H9 (cell line): ENCODE results near the gene CACNB2. TPM values are rescaled to one million over a fixed set of nuclear protein-coding genes. Genes with fewer than 3 reads are reported as not detected.

Experiments used
- DNase-seq: peaks from one replicate; pipeline ENCODE4 v3.0.0-alpha.2; 2017
- H2AFZ ChIP-seq: one replicate; pipeline ENCODE4 v1.6.1; 2013; ENCODE audit warnings: mild to moderate bottlenecking, low read length, control low read depth, moderate library complexity
- H2AK5ac ChIP-seq: 2 replicates; pipeline ENCODE4 v1.6.1; 2013; ENCODE audit warnings: low read length, control low read depth, mixed read lengths; ENCODE audit not compliant: insufficient read length
- H2BK120ac ChIP-seq: one replicate; pipeline ENCODE4 v1.6.1; 2013; ENCODE audit warnings: low read depth, mild to moderate bottlenecking, low read length, control low read depth, inconsistent platforms; ENCODE audit not compliant: poor library complexity, severe bottlenecking
- H2BK12ac ChIP-seq: 2 replicates; pipeline ENCODE4 v1.6.1; 2013; ENCODE audit warnings: low read length, control low read depth, mixed read lengths, low read depth; ENCODE audit not compliant: insufficient read length
- H2BK15ac ChIP-seq: 2 replicates; pipeline ENCODE4 v1.6.1; 2013; ENCODE audit warnings: low read depth, low read length, control low read depth
- H2BK20ac ChIP-seq: one replicate; pipeline ENCODE4 v1.6.1; 2013; ENCODE audit warnings: low read depth, mild to moderate bottlenecking, low read length, control low read depth, inconsistent platforms; ENCODE audit not compliant: poor library complexity, severe bottlenecking
- H2BK5ac ChIP-seq: 2 replicates; pipeline ENCODE4 v1.6.1; 2013; ENCODE audit warnings: low read length, control low read depth, mixed read lengths; ENCODE audit not compliant: insufficient read length
- H3K14ac ChIP-seq: 2 replicates; pipeline ENCODE4 v1.6.1; 2013; ENCODE audit warnings: low read length, control low read depth; ENCODE audit not compliant: insufficient read depth
- H3K18ac ChIP-seq: 2 replicates; pipeline ENCODE4 v1.6.1; 2013; ENCODE audit warnings: low read depth, mild to moderate bottlenecking, mixed read lengths, low read length, control low read depth; ENCODE audit not compliant: insufficient read length
- H3K23ac ChIP-seq: 2 replicates; pipeline ENCODE4 v1.6.1; 2013; ENCODE audit warnings: low read length, control low read depth, mixed read lengths, low read depth; ENCODE audit not compliant: insufficient read length
- H3K23me2 ChIP-seq: 2 replicates; pipeline ENCODE4 v1.6.1; 2013; ENCODE audit warnings: low read depth, mild to moderate bottlenecking, mixed read lengths, low read length, control low read depth; ENCODE audit not compliant: insufficient read length, poor library complexity, severe bottlenecking
- H3K27ac ChIP-seq: 2 replicates; pipeline ENCODE4 v1.5.1; 2013; ENCODE audit warnings: low read length, control low read depth, mixed read lengths, low read depth; ENCODE audit not compliant: insufficient read length
- H3K27me3 ChIP-seq: 2 replicates; pipeline ENCODE4 v1.6.1; 2013; ENCODE audit warnings: low read length, control low read depth, inconsistent platforms; ENCODE audit not compliant: insufficient read depth
- H3K4ac ChIP-seq: 2 replicates; pipeline ENCODE4 v1.6.1; 2013; ENCODE audit warnings: low read depth, mild to moderate bottlenecking, control low read depth, inconsistent platforms, low read length, moderate library complexity
- H3K4me1 ChIP-seq: 2 replicates; pipeline ENCODE4 v1.6.1; 2013; ENCODE audit warnings: low read length, control low read depth, inconsistent platforms; ENCODE audit not compliant: insufficient read depth
- H3K4me2 ChIP-seq: 2 replicates; pipeline ENCODE4 v1.6.1; 2013; ENCODE audit warnings: low read length, control low read depth, mixed read lengths; ENCODE audit not compliant: insufficient read length, insufficient read depth
- H3K56ac ChIP-seq: 2 replicates; pipeline ENCODE4 v1.6.1; 2013; ENCODE audit warnings: low read depth, mild to moderate bottlenecking, mixed read lengths, low read length, control low read depth; ENCODE audit not compliant: insufficient read length
- H3K79me1 ChIP-seq: 2 replicates; pipeline ENCODE4 v1.6.1; 2013; ENCODE audit warnings: low read depth, mild to moderate bottlenecking, moderate library complexity, low read length, control low read depth, inconsistent platforms; ENCODE audit not compliant: insufficient read depth, poor library complexity, severe bottlenecking
- H3K79me2 ChIP-seq: 2 replicates; pipeline ENCODE4 v1.6.1; 2013; ENCODE audit warnings: low read length, control low read depth, inconsistent platforms; ENCODE audit not compliant: insufficient read depth
- H3K9ac ChIP-seq: 2 replicates; pipeline ENCODE4 v1.6.1; 2013; ENCODE audit warnings: low read length, control low read depth, mixed read lengths; ENCODE audit not compliant: insufficient read length; ENCODE audit errors: extremely low read depth
- H3K9me3 ChIP-seq: one replicate; pipeline ENCODE4 v1.6.1; 2013; ENCODE audit warnings: low read depth, low read length, inconsistent platforms; ENCODE audit not compliant: control insufficient read depth
- H3T11ph ChIP-seq: one replicate; pipeline ENCODE4 v1.6.1; 2013; ENCODE audit warnings: mild to moderate bottlenecking, low read length, control low read depth, inconsistent platforms
- H4K20me1 ChIP-seq: one replicate; pipeline ENCODE4 v1.6.1; 2013; ENCODE audit not compliant: control insufficient read depth, insufficient read length, insufficient read depth
- H4K5ac ChIP-seq: 2 replicates; pipeline ENCODE4 v1.6.1; 2013; ENCODE audit warnings: low read depth, mild to moderate bottlenecking, mixed read lengths, low read length, control low read depth; ENCODE audit not compliant: insufficient read length
- H4K8ac ChIP-seq: replicated peaks from 2 replicates; pipeline ENCODE4 v1.6.1; 2013; ENCODE audit warnings: low read length, control low read depth, mixed read lengths, low read depth; ENCODE audit not compliant: insufficient read length
- H4K91ac ChIP-seq: 2 replicates; pipeline ENCODE4 v1.6.1; 2013; ENCODE audit warnings: low read depth, mild to moderate bottlenecking, moderate library complexity, mixed read lengths, low read length, control low read depth; ENCODE audit not compliant: insufficient read length
- H3K27ac Mint-ChIP-seq, 3 experiments: 2 replicates in 2 of 3; 3 replicates in 1 of 3; pipeline ENCODE4 v1.8.0; 2020 to 2021; ENCODE audit warnings: mixed read lengths in 3 of 3, mild to moderate bottlenecking in 1 of 3, moderate library complexity in 1 of 3
- H3K27me3 Mint-ChIP-seq: 2 replicates; pipeline ENCODE4 v1.8.0; 2021; ENCODE audit warnings: low read depth, mild to moderate bottlenecking, moderate library complexity, mixed read lengths
- H3K36me3 Mint-ChIP-seq, 3 experiments: 2 replicates in 2 of 3; 3 replicates in 1 of 3; pipeline ENCODE4 v1.8.0; 2020 to 2021; ENCODE audit warnings: low read depth in 3 of 3, mixed read lengths in 3 of 3; ENCODE audit not compliant: insufficient read depth in 1 of 3
- H3K4me1 Mint-ChIP-seq, 2 experiments: 2 replicates each; pipeline ENCODE4 v1.8.0; 2020; ENCODE audit warnings: mixed read lengths in 2 of 2
- H3K4me3 Mint-ChIP-seq, 2 experiments: 2 replicates in 1 of 2; 3 replicates in 1 of 2; pipeline ENCODE4 v1.8.0; 2020 to 2021; ENCODE audit warnings: mild to moderate bottlenecking in 2 of 2, mixed read lengths in 2 of 2, moderate library complexity in 1 of 2
- H3K9me3 Mint-ChIP-seq, 2 experiments: 2 replicates in 1 of 2; 3 replicates in 1 of 2; pipeline ENCODE4 v1.8.0; 2020; ENCODE audit warnings: mild to moderate bottlenecking in 2 of 2, mixed read lengths in 2 of 2, moderate library complexity in 1 of 2
- CTCF ChIP-seq: fragments of 200-600 bp; sonication (generic); conservative IDR thresholded peaks from 3 replicates; pipeline ENCODE4 v1.8.0; 2021; ENCODE audit warnings: antibody characterized with exemption, mild to moderate bottlenecking
- WGBS: extraction: QIAGEN DNeasy Blood & Tissue Kit; methylation state at CpG from one replicate; pipeline ENCODE4 v1.1.7; 2013; ENCODE audit warnings: missing lambda C conversion rate, low lambda C conversion rate, mixed read lengths; ENCODE audit not compliant: insufficient read length; ENCODE audit errors: extremely low coverage; 5-methylcytosine and 5-hydroxymethylcytosine counted together
- total RNA-seq: library from RNA; stranded (reverse); gene quantifications from 2 replicates; pipeline ENCODE4 v1.2.1, GENCODE V29; 2021

The CACNB2 gene
- total RNA-seq, 1 experiment from 2014 or later, result 2.6 TPM

GRCh38 chr10:18094332-18094731 is 45.9 kb upstream of the CACNB2 start:
- H3K18ac ChIP-seq, result no peak overlapping the region
- Mint-ChIP-seq H3K27ac (peak overlapping the region in 2 of 3 experiments; percentile 90 to 96; a peak in 4 of 7 replicates), H3K4me3 (no peak overlapping the region; a peak in 2 of 5 replicates), H3K36me3 (no peaks in the 10 kb centered on the region; a peak in 1 of 7 replicates), H3K9me3 (no peaks in the 10 kb centered on the region), H3K4me1 (peaks cover 43 to 50% of the 10 kb centered on the region in 2 experiments), H3K27me3 (no peaks in the 10 kb centered on the region; the same call in 1 of the 2 replicates)
- no peak overlapping the region for H3T11ph ChIP-seq
- no peaks in the 10 kb centered on the region for H3K9me3 ChIP-seq
- H2AFZ ChIP-seq, result no peak overlapping the region
- no peak for TF ChIP-seq CTCF
- DNase-seq, result no peak
- H2BK20ac ChIP-seq, result no peak overlapping the region
- H2BK12ac ChIP-seq, result no peak overlapping the region
- H4K8ac ChIP-seq, result no peak overlapping the region
- no peak overlapping the region for H3K14ac ChIP-seq
- no CpG with 5 or more reads among the region's 4 CpGs for WGBS
- H3K79me1 ChIP-seq, result no peaks in the 10 kb centered on the region
- H3K4me2 ChIP-seq, result no peak overlapping the region
- no peak overlapping the region for H4K91ac ChIP-seq
- H3K27ac ChIP-seq, result no peak overlapping the region
- H3K79me2 ChIP-seq, result no peaks in the 10 kb centered on the region
- no peak overlapping the region for H2AK5ac ChIP-seq
- H4K5ac ChIP-seq, result no peak overlapping the region
- H3K4ac ChIP-seq, result no peak overlapping the region
- H4K20me1 ChIP-seq, result no peaks in the 10 kb centered on the region
- H3K27me3 ChIP-seq, result no peaks in the 10 kb centered on the region
- no peak overlapping the region for H3K9ac ChIP-seq
- H2BK120ac ChIP-seq, result no peak overlapping the region
- peaks cover 8% of the 10 kb centered on the region for H3K4me1 ChIP-seq
- H3K56ac ChIP-seq, result no peak overlapping the region
- H3K23ac ChIP-seq, result no peak overlapping the region
- no peak overlapping the region for H2BK5ac ChIP-seq
- H2BK15ac ChIP-seq, result no peak overlapping the region
- no peaks in the 10 kb centered on the region for H3K23me2 ChIP-seq
